ENCODE measurements around the gene SULT1B1.

The SULT1B1 gene

GRCh38 chr4:69749771-69750170, 10.6 kb downstream of the SULT1B1 start:
- H3K9me3 ChIP-seq (ENCODE audit: control insufficient read depth, low read length) = no peaks in the 10 kb centered on the region
- no peak overlapping the region for H3K4me3 ChIP-seq (ENCODE audit: low read length)
- no peak overlapping the region for H3K9ac ChIP-seq (ENCODE audit: low read length)
- H3K4me1 ChIP-seq (ENCODE audit: control insufficient read depth, insufficient read depth, low read length) = peaks cover 48% of the 10 kb centered on the region
- peak; percentile 47 for DNase-seq (ENCODE audit: low read depth)
- H3K27me3 ChIP-seq (replicated peaks; ENCODE audit: control insufficient read depth, insufficient read depth, low read length) = no peaks in the 10 kb centered on the region
- no peaks in the 10 kb centered on the region for H3K36me3 ChIP-seq (ENCODE audit: control insufficient read depth, insufficient read depth, low read length, severe bottlenecking)

- Histone ChIP-seq H3K9ac (ENCODE audit: low read length) (no peak overlapping the region), H3K4me1 (ENCODE audit: control insufficient read depth, insufficient read depth, low read length) (peaks cover 48% of the 10 kb centered on the region), H3K9me3 (ENCODE audit: control insufficient read depth, low read length) (no peaks in the 10 kb centered on the region), H3K36me3 (ENCODE audit: control insufficient read depth, insufficient read depth, low read length, severe bottlenecking) (no peaks in the 10 kb centered on the region), H3K4me3 (ENCODE audit: low read length) (no peak overlapping the region), H3K27me3 (replicated peaks; ENCODE audit: control insufficient read depth, insufficient read depth, low read length) (no peaks in the 10 kb centered on the region)
- DNase-seq (ENCODE audit: low read depth) = peak; percentile 45
Observed at GRCh38 chr4:69748173-69748572, 12.2 kb downstream of the SULT1B1 start.

- Histone ChIP-seq H3K9ac (ENCODE audit: low read length) (no peak overlapping the region), H3K36me3 (ENCODE audit: control insufficient read depth, insufficient read depth, low read length, severe bottlenecking) (no peaks in the 10 kb centered on the region), H3K9me3 (ENCODE audit: control insufficient read depth, low read length) (peaks cover 9% of the 10 kb centered on the region), H3K4me1 (ENCODE audit: control insufficient read depth, insufficient read depth, low read length) (peaks cover 19% of the 10 kb centered on the region), H3K27me3 (replicated peaks; ENCODE audit: control insufficient read depth, insufficient read depth, low read length) (no peaks in the 10 kb centered on the region), H3K4me3 (ENCODE audit: low read length) (no peak overlapping the region)
- DNase-seq (ENCODE audit: low read depth) = no peak
Observed at GRCh38 chr4:69744157-69744478, 16.3 kb downstream of the SULT1B1 start.

- Histone ChIP-seq H3K36me3 (ENCODE audit: control insufficient read depth, insufficient read depth, low read length, severe bottlenecking) (no peaks in the 10 kb centered on the region), H3K27me3 (replicated peaks; ENCODE audit: control insufficient read depth, insufficient read depth, low read length) (no peaks in the 10 kb centered on the region), H3K9ac (ENCODE audit: low read length) (no peak overlapping the region), H3K4me1 (ENCODE audit: control insufficient read depth, insufficient read depth, low read length) (peaks cover 15% of the 10 kb centered on the region), H3K9me3 (ENCODE audit: control insufficient read depth, low read length) (peaks cover 9% of the 10 kb centered on the region), H3K4me3 (ENCODE audit: low read length) (no peak overlapping the region)
- no peak for DNase-seq (ENCODE audit: low read depth)
Observed at GRCh38 chr4:69743476-69744156, 16.8 kb downstream of the SULT1B1 start.

- no peaks in the 10 kb centered on the region for H3K27me3 ChIP-seq (replicated peaks; ENCODE audit: control insufficient read depth, insufficient read depth, low read length)
- no peak overlapping the region for H3K4me3 ChIP-seq (ENCODE audit: low read length)
- peaks cover 9% of the 10 kb centered on the region for H3K9me3 ChIP-seq (ENCODE audit: control insufficient read depth, low read length)
- H3K4me1 ChIP-seq (ENCODE audit: control insufficient read depth, insufficient read depth, low read length) = peaks cover 5% of the 10 kb centered on the region
- no peaks in the 10 kb centered on the region for H3K36me3 ChIP-seq (ENCODE audit: control insufficient read depth, insufficient read depth, low read length, severe bottlenecking)
- DNase-seq (ENCODE audit: low read depth) = no peak
- no peak overlapping the region for H3K9ac ChIP-seq (ENCODE audit: low read length)
Observed at GRCh38 chr4:69742596-69742995, 17.8 kb downstream of the SULT1B1 start.

GRCh38 chr4:69738872-69739271, 21.5 kb downstream of the SULT1B1 start:
- peaks cover 3% of the 10 kb centered on the region for H3K4me1 ChIP-seq (ENCODE audit: control insufficient read depth, insufficient read depth, low read length)
- DNase-seq (ENCODE audit: low read depth) = no peak

GRCh38 chr4:69735119-69735518, 25.3 kb downstream of the SULT1B1 start:
- no peak overlapping the region for H3K4me3 ChIP-seq (ENCODE audit: low read length)
- H3K9ac ChIP-seq (ENCODE audit: low read length) = no peak overlapping the region
- peaks cover 4% of the 10 kb centered on the region for H3K9me3 ChIP-seq (ENCODE audit: control insufficient read depth, low read length)
- DNase-seq (ENCODE audit: low read depth) = no peak
- no peaks in the 10 kb centered on the region for H3K36me3 ChIP-seq (ENCODE audit: control insufficient read depth, insufficient read depth, low read length, severe bottlenecking)
- H3K27me3 ChIP-seq (replicated peaks; ENCODE audit: control insufficient read depth, insufficient read depth, low read length) = no peaks in the 10 kb centered on the region
- peaks cover 16% of the 10 kb centered on the region for H3K4me1 ChIP-seq (ENCODE audit: control insufficient read depth, insufficient read depth, low read length)

More at GRCh38 chr4:69738872-69739271, 21.5 kb downstream of the SULT1B1 start:
- Histone ChIP-seq H3K27me3 (replicated peaks; ENCODE audit: control insufficient read depth, insufficient read depth, low read length) (no peaks in the 10 kb centered on the region), H3K4me3 (ENCODE audit: low read length) (no peak overlapping the region), H3K9ac (ENCODE audit: low read length) (no peak overlapping the region), H3K9me3 (ENCODE audit: control insufficient read depth, low read length) (peaks cover 9% of the 10 kb centered on the region), H3K36me3 (ENCODE audit: control insufficient read depth, insufficient read depth, low read length, severe bottlenecking) (no peaks in the 10 kb centered on the region)

- peak; percentile 55 for DNase-seq (ENCODE audit: low read depth)
- Histone ChIP-seq H3K4me3 (ENCODE audit: low read length) (no peak overlapping the region), H3K36me3 (ENCODE audit: control insufficient read depth, insufficient read depth, low read length, severe bottlenecking) (no peaks in the 10 kb centered on the region), H3K9ac (ENCODE audit: low read length) (no peak overlapping the region), H3K4me1 (ENCODE audit: control insufficient read depth, insufficient read depth, low read length) (peaks cover 30% of the 10 kb centered on the region), H3K9me3 (ENCODE audit: control insufficient read depth, low read length) (no peaks in the 10 kb centered on the region), H3K27me3 (replicated peaks; ENCODE audit: control insufficient read depth, insufficient read depth, low read length) (no peaks in the 10 kb centered on the region)
Observed at GRCh38 chr4:69731847-69732246, 28.6 kb downstream of the SULT1B1 start.

- no peak overlapping the region for H3K4me3 ChIP-seq (ENCODE audit: low read length)
- H3K9me3 ChIP-seq (ENCODE audit: control insufficient read depth, low read length) = no peaks in the 10 kb centered on the region
- H3K4me1 ChIP-seq (ENCODE audit: control insufficient read depth, insufficient read depth, low read length) = peaks cover 35% of the 10 kb centered on the region
- H3K27me3 ChIP-seq (replicated peaks; ENCODE audit: control insufficient read depth, insufficient read depth, low read length) = no peaks in the 10 kb centered on the region
- H3K36me3 ChIP-seq (ENCODE audit: control insufficient read depth, insufficient read depth, low read length, severe bottlenecking) = no peaks in the 10 kb centered on the region
- H3K9ac ChIP-seq (ENCODE audit: low read length) = no peak overlapping the region
- DNase-seq (ENCODE audit: low read depth) = peak; percentile 34
Observed at GRCh38 chr4:69731241-69731640, 29.2 kb downstream of the SULT1B1 start.

GRCh38 chr4:69730002-69730401, 30.4 kb downstream of the SULT1B1 start:
- Histone ChIP-seq H3K4me3 (ENCODE audit: low read length) (no peak overlapping the region), H3K27me3 (replicated peaks; ENCODE audit: control insufficient read depth, insufficient read depth, low read length) (no peaks in the 10 kb centered on the region), H3K9me3 (ENCODE audit: control insufficient read depth, low read length) (no peaks in the 10 kb centered on the region), H3K9ac (ENCODE audit: low read length) (no peak overlapping the region), H3K4me1 (ENCODE audit: control insufficient read depth, insufficient read depth, low read length) (peaks cover 41% of the 10 kb centered on the region), H3K36me3 (ENCODE audit: control insufficient read depth, insufficient read depth, low read length, severe bottlenecking) (no peaks in the 10 kb centered on the region)
- DNase-seq (ENCODE audit: low read depth) = no peak

- DNase-seq (ENCODE audit: low read depth) = no peak
- H3K27me3 ChIP-seq (replicated peaks; ENCODE audit: control insufficient read depth, insufficient read depth, low read length) = no peaks in the 10 kb centered on the region
- H3K4me3 ChIP-seq (ENCODE audit: low read length) = no peak overlapping the region
- H3K9ac ChIP-seq (ENCODE audit: low read length) = no peak overlapping the region
- peaks cover 41% of the 10 kb centered on the region for H3K4me1 ChIP-seq (ENCODE audit: control insufficient read depth, insufficient read depth, low read length)
- no peaks in the 10 kb centered on the region for H3K36me3 ChIP-seq (ENCODE audit: control insufficient read depth, insufficient read depth, low read length, severe bottlenecking)
- H3K9me3 ChIP-seq (ENCODE audit: control insufficient read depth, low read length) = no peaks in the 10 kb centered on the region
Observed at GRCh38 chr4:69727926-69728325, 32.5 kb downstream of the SULT1B1 start.

GRCh38 chr4:69727426-69727825, 33.0 kb downstream of the SULT1B1 start:
- Histone ChIP-seq H3K36me3 (ENCODE audit: control insufficient read depth, insufficient read depth, low read length, severe bottlenecking) (no peaks in the 10 kb centered on the region), H3K9me3 (ENCODE audit: control insufficient read depth, low read length) (no peaks in the 10 kb centered on the region), H3K4me1 (ENCODE audit: control insufficient read depth, insufficient read depth, low read length) (peaks cover 41% of the 10 kb centered on the region), H3K9ac (ENCODE audit: low read length) (peak overlapping the region; percentile 78), H3K27me3 (replicated peaks; ENCODE audit: control insufficient read depth, insufficient read depth, low read length) (no peaks in the 10 kb centered on the region), H3K4me3 (ENCODE audit: low read length) (no peak overlapping the region)
- no peak for DNase-seq (ENCODE audit: low read depth)
